C4-2B (cell line): ENCODE results near the gene KCTD6.

Source experiments
- CTCF ChIP-seq: fragments of 450-650 bp; conservative IDR thresholded peaks from 2 replicates; pipeline ENCODE4 v1.5.1; 2017; ENCODE audit warnings: mild to moderate bottlenecking
- ZFX ChIP-seq: fragments of 450-650 bp; IDR thresholded peaks from 2 replicates; pipeline ENCODE4 v1.6.1; 2017

- TF ChIP-seq CTCF, result no peak
- no peak for TF ChIP-seq ZFX
These were observed 15.6 kb downstream of the KCTD6 start for GRCh38 chr3:58507356-58508078.
